PFSK-1 (cell line): ENCODE data around the gene VPS8.

Experiments
- REST ChIP-seq, 2 experiments: IDR thresholded peaks; 2 replicates each; pipeline versions ENCODE4 v1.6.1 to v1.8.0; 2011 to 2012; ENCODE audit warnings: low read depth in 2 of 2, low read length in 2 of 2, control low read depth in 1 of 2, inconsistent platforms in 1 of 2, mild to moderate bottlenecking in 1 of 2, moderate library complexity in 1 of 2; ENCODE audit not compliant: insufficient read depth in 1 of 2
- TAF1 ChIP-seq: IDR thresholded peaks from 2 replicates; pipeline ENCODE4 v1.6.1; 2012; ENCODE audit warnings: low read length, control low read depth, borderline replicate concordance; ENCODE audit not compliant: insufficient read depth

GRCh38 chr3:185030951-185031350, 219.0 kb downstream of the VPS8 start:
- TF ChIP-seq REST (IDR thresholded peaks at IDR 0.05; ENCODE audit: insufficient read depth in 1 of 2, low read depth in 2 of 2, low read length in 2 of 2) (no peak), TAF1 (no peak)
